BLaER1 (cell line): Measurements from ENCODE around the gene TRIM25.
"Not testable (repeated sequence)": the region's sequence is repeated elsewhere in the genome, so short reads cannot be mapped to it uniquely, and the experiment has no call there.

Experiments
- H3K27ac ChIP-seq: shearing (Covaris generic); formaldehyde crosslinking; 2 replicates; pipeline ENCODE4 v1.8.1; 2022
- H3K27me3 ChIP-seq: shearing (Covaris generic); formaldehyde crosslinking; 2 replicates; pipeline ENCODE4 v1.8.1; 2022
- H3K36me3 ChIP-seq: shearing (Covaris generic); formaldehyde crosslinking; 2 replicates; pipeline ENCODE4 v1.8.1; 2022
- H3K4me1 ChIP-seq: shearing (Covaris generic); formaldehyde crosslinking; 2 replicates; pipeline ENCODE4 v1.8.1; 2022
- H3K4me2 ChIP-seq: shearing (Covaris generic); formaldehyde crosslinking; 2 replicates; pipeline ENCODE4 v1.8.1; 2022
- H3K4me3 ChIP-seq: shearing (Covaris generic); formaldehyde crosslinking; 2 replicates; pipeline ENCODE4 v1.8.1; 2022
- H3K9ac ChIP-seq: shearing (Covaris generic); formaldehyde crosslinking; 2 replicates; pipeline ENCODE4 v1.8.1; 2022
- H3K9me3 ChIP-seq: shearing (Covaris generic); formaldehyde crosslinking; 2 replicates; pipeline ENCODE4 v1.8.1; 2022
- H4K20me1 ChIP-seq: shearing (Covaris generic); formaldehyde crosslinking; 2 replicates; pipeline ENCODE4 v1.8.1; 2022
- Cebpa-rat ChIP-seq: shearing (Covaris generic); IDR thresholded peaks from 2 replicates; pipeline ENCODE4 v1.8.1; 2022

Gene TRIM25

DNA sequence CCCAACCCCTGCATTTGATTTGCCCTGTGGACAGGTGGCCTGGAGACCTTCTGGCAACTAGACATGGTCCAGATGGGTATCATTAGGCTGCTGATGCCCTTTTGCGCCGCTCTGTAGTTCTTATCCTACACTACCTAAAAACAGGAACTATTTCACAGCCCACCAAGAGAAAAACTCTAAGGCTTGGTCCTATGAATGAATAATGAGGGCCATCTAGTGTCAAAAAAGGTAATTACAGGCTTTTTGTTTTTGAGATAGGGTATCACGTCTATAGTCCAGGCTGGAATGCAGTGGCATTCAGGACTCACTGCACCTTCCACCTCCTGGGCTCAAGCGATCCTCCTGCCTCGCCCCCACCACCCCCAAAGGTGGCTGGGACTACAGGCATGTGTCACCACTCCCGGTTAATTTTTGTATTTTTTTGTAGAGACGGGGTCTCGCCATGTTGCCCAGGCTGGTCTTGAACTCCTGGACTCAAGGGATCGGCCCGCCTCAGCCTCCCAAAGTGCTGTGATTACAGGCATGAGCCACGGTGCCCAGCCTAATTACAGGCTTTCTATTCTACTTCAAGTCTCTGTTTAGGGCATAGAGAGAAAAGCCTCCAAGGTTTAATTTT, 26.1 kb upstream of the TRIM25 start:
- H3K9me3 ChIP-seq = peaks cover 16% of the 10 kb centered on the region
- no peak overlapping the region for H3K27ac ChIP-seq
- H3K4me2 ChIP-seq = no peak overlapping the region
- H3K4me3 ChIP-seq = no peak overlapping the region
- no peak for TF ChIP-seq Cebpa-rat
- no peaks in the 10 kb centered on the region for H4K20me1 ChIP-seq
- H3K36me3 ChIP-seq = peaks cover 95% of the 10 kb centered on the region
- H3K4me1 ChIP-seq = no peaks in the 10 kb centered on the region
- H3K9ac ChIP-seq = no peak overlapping the region
- no peaks in the 10 kb centered on the region for H3K27me3 ChIP-seq

DNA sequence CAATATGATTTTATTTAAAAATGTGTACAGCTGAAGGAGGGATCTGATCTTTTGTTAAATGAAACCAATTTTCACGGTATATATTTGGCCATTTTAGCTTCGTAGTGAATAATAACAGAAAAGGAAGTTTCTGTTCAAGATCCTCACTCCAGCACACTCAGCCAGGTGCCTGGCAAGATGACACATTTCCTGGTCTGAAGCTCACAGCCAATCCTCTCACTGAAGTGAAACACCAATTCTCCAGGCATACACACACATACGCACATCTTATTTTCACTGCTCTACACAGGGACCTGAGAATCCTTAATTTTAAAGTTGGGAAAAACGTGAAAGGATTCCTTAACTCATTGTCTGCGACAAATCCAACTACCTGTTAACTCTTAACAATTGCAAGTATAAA, 24.4 kb upstream of the TRIM25 start:
- H3K27ac ChIP-seq, H3K4me2 ChIP-seq, H4K20me1 ChIP-seq, H3K4me3 ChIP-seq, H3K4me1 ChIP-seq, H3K9ac ChIP-seq, H3K27me3 ChIP-seq: not testable (repeated sequence)
- Histone ChIP-seq H3K9me3 (peaks cover 34% of the 10 kb centered on the region), H3K36me3 (peaks cover 95% of the 10 kb centered on the region)

DNA sequence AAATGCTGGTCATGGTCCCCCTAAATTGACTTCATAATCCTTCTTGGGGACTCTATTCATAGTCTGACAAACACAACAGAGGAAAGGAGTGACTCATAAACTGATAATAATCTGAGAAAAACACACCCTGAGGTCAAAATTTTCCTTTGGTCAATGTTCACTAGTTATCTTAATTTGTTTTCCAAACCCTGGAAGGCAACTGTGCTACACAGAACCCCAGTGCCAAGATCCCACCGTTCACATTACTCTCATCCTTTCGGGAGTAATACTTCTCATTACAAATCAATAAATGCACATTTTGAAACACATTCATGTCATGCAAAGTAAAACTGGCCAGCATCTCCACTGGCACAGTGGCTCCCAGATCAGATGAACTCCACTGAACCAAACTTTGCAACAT, 23.8 kb upstream of the TRIM25 start:
- Histone ChIP-seq H4K20me1 (no peaks in the 10 kb centered on the region), H3K4me2 (no peak overlapping the region), H3K9ac (no peak overlapping the region), H3K27ac (no peak overlapping the region), H3K4me1 (no peaks in the 10 kb centered on the region), H3K27me3 (no peaks in the 10 kb centered on the region), H3K4me3 (no peak overlapping the region), H3K9me3 (peaks cover 39% of the 10 kb centered on the region), H3K36me3 (peaks cover 96% of the 10 kb centered on the region)
- no peak for TF ChIP-seq Cebpa-rat

DNA sequence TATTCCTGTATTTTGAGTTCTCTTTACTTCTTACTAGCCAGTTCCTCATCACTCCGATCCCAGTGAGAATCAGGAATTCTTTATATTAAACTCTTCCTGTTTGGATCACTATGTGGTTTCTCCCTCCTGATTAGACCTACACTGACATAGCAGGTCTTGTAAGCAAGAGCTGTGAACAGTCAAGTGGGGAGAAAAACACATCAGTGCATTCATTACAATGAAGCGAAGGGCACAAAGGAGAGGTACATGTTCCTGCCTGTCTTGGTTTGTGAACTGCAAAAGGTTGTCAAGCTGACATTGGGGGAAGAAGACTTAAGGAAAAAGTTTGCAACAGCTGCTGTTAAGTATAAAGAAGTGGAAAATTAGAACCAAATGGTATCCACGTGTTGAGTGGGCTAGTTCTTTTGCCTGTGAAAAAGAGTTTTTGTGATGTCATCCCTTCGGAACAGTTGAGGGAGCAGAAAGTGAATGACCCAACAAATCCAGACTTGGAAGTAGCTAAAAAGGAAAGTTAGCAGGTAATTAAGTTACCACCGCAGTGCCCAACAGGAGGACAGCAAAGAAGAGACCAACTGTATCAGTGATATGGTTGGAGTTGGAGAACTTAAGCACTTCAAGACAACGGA, 23.0 kb upstream of the TRIM25 start:
- Histone ChIP-seq H4K20me1 (no peaks in the 10 kb centered on the region), H3K27ac (no peak overlapping the region), H3K9ac (no peak overlapping the region), H3K36me3 (peaks cover 96% of the 10 kb centered on the region), H3K27me3 (no peaks in the 10 kb centered on the region), H3K9me3 (peaks cover 48% of the 10 kb centered on the region), H3K4me2 (no peak overlapping the region), H3K4me1 (no peaks in the 10 kb centered on the region), H3K4me3 (no peak overlapping the region)
- TF ChIP-seq Cebpa-rat = no peak

DNA sequence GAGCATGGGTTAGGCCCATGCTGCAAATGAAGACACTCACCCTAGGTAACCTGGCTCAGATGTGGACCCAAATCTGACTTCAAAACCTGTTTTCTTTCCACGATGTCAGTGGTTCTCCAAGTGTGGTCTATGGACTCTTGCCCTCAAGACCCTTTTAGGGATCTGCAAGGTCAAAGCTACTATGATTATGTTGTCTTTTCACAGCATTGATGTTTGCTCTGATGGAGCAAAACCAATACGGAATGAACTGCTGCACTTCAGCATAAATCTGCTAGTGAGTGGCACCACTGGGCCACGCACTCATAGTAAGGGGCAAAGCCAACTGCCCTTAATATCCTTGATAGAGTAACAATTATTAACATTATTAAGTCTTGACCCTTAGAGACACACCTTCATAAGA, 21.6 kb upstream of the TRIM25 start:
- Histone ChIP-seq H3K4me2 (no peak overlapping the region), H3K4me3 (no peak overlapping the region), H3K27ac (no peak overlapping the region), H3K4me1 (no peaks in the 10 kb centered on the region), H3K27me3 (no peaks in the 10 kb centered on the region), H3K36me3 (peaks cover 83% of the 10 kb centered on the region), H3K9me3 (peaks cover 62% of the 10 kb centered on the region), H3K9ac (no peak overlapping the region), H4K20me1 (no peaks in the 10 kb centered on the region)
- no peak for TF ChIP-seq Cebpa-rat

DNA sequence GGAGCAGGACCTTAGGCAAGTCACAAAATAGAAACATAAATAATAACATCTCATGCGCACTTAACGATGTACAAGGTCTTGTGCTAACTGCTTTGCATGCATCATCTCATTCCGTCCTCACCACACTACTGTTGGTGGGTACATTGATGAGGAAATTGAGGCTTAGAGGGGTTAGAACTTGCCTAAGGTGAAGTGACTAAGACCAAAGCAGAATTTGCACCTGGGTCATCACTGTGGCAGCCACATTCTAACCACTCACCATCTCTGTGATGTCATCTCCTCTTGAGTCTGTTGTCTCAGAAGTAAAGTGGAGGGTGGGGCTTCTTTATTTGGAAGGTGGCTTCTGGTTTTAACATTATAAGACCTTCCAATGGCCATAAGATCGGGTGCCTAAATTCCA, 20.4 kb upstream of the TRIM25 start:
- H3K9me3 ChIP-seq = peaks cover 73% of the 10 kb centered on the region
- H3K27me3 ChIP-seq = no peaks in the 10 kb centered on the region
- no peak overlapping the region for H3K4me2 ChIP-seq
- no peak overlapping the region for H3K4me3 ChIP-seq
- H3K9ac ChIP-seq = no peak overlapping the region
- peaks cover 74% of the 10 kb centered on the region for H3K36me3 ChIP-seq
- no peak for TF ChIP-seq Cebpa-rat
- H4K20me1 ChIP-seq = no peaks in the 10 kb centered on the region
- H3K4me1 ChIP-seq = no peaks in the 10 kb centered on the region
- H3K27ac ChIP-seq = no peak overlapping the region

DNA sequence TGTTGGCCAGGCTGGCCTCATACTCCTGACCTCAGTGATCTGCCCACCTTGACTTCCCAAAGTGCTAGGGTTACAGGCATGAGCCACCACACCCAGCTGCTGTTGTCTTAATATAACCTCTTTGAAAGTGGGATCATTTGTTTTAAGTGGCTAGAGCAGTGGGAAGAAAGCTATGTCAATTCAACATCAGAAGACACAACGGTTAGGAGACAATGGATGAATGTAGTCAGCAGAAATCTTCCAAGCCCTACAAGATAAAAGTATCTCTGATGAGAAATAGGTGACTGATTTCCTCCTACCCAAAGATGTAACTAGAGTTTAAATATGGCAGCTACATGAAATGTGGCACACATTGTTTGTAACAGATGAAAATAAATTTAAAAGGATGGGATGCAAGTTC, 20.0 kb upstream of the TRIM25 start:
- Histone ChIP-seq H3K27ac (no peak overlapping the region), H3K4me2 (no peak overlapping the region), H3K9ac (no peak overlapping the region), H3K36me3 (peaks cover 70% of the 10 kb centered on the region), H3K4me1 (no peaks in the 10 kb centered on the region), H3K4me3 (no peak overlapping the region), H3K9me3 (peaks cover 78% of the 10 kb centered on the region), H4K20me1 (no peaks in the 10 kb centered on the region), H3K27me3 (no peaks in the 10 kb centered on the region)
- no peak for TF ChIP-seq Cebpa-rat

DNA sequence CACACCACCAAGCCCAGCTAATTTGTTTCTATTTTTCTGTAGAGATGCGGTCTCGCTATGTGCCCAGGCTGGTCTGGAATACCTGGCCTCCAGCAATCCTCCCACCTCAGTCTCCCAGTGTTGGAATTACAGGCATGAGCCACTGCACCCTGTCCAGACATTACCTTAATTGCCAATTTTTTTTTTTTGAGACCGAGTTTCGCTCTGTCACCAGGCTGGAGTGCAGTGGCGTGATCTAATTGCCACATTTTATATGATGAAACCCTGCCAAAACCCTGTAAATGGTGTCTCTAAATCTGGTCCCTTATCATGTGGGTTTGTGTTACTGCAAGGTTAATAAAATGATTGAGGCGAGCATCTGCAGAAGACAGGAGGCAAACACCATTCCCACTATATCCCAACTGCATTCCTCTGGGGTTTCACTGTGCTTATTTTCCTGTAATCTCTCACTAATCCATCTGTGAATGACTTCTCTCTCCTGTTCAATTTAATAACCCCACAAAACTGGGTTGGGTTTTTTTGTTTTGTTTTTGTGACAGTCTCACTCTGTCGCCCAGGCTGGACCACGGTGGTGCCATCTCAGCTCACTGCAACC, 19.4 kb upstream of the TRIM25 start:
- H3K9ac ChIP-seq = no peak overlapping the region
- no peak overlapping the region for H3K27ac ChIP-seq
- H3K27me3 ChIP-seq = no peaks in the 10 kb centered on the region
- H3K36me3 ChIP-seq = peaks cover 65% of the 10 kb centered on the region
- no peak for TF ChIP-seq Cebpa-rat
- H3K4me2 ChIP-seq = no peak overlapping the region
- no peak overlapping the region for H3K4me3 ChIP-seq
- H3K4me1 ChIP-seq = no peaks in the 10 kb centered on the region
- no peaks in the 10 kb centered on the region for H4K20me1 ChIP-seq
- peaks cover 84% of the 10 kb centered on the region for H3K9me3 ChIP-seq

DNA sequence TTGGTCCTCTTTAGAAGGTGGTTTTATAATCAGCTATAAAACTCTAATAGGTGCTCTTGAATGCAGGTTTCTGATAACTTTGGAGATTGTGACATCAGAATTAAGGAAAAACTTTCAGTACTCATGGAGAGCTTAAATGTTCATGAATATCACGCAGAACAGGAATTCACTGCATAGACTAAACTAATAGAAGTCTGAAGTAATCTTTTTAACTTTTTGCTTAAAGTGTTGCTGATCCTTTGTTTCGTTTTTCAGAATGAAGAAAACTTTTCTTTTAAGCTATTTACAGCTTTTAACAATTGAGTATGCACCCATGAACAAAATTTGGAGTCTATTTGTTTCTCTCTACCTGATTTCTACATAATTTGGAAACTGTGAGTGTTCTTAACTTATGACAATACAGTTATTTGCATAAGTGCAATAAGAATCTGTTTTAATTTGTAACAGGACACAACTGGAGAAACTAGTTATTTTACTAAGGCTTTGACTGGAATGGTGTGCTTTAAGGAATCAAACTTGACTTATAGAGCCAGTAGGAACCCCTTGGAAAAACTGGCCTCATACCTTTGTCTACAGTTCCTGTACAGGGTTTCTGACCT, 17.0 kb upstream of the TRIM25 start:
- no peak overlapping the region for H3K4me2 ChIP-seq
- H3K27ac ChIP-seq = no peak overlapping the region
- no peaks in the 10 kb centered on the region for H3K4me1 ChIP-seq
- peaks cover 85% of the 10 kb centered on the region for H3K9me3 ChIP-seq
- no peak for TF ChIP-seq Cebpa-rat
- H3K36me3 ChIP-seq = peaks cover 41% of the 10 kb centered on the region
- H4K20me1 ChIP-seq = no peaks in the 10 kb centered on the region
- no peak overlapping the region for H3K4me3 ChIP-seq
- H3K9ac ChIP-seq = no peak overlapping the region
- no peaks in the 10 kb centered on the region for H3K27me3 ChIP-seq

DNA sequence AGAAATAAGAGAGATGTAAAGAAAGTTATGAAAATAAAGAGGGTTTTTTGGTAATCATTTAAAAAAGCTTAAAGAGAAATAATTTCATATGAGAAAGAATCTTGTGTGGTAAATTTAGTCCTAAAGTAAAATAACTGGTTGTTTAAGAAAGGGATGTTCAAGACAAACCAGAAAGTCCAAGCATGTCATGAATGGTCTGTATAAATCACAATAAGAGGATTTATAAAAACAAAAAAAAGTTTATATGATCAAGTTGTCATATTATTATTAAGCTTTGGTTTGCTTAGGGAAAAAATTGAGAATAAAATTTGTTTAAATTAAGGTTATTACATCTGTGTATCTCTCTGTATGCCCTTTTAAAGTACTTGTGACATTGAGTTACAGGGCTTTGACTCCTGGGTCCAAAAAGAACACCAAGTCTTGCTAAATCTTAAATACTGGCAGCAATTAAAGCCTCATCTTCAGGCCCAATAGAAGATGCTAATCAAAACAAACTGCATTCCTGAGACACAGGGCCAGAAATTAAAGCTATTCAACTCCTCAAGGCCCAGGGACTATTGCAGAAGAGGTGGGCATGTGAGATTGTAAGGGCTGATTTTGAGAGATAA, 15.6 kb upstream of the TRIM25 start:
- no peak for TF ChIP-seq Cebpa-rat
- no peak overlapping the region for H3K4me3 ChIP-seq
- H3K9ac ChIP-seq = no peak overlapping the region

More for the DNA sequence above, 15.6 kb upstream of the TRIM25 start:
- Histone ChIP-seq H3K27ac (no peak overlapping the region), H3K4me2 (no peak overlapping the region), H3K4me1 (no peaks in the 10 kb centered on the region), H3K27me3 (no peaks in the 10 kb centered on the region), H4K20me1 (no peaks in the 10 kb centered on the region), H3K9me3 (peaks cover 80% of the 10 kb centered on the region), H3K36me3 (peaks cover 27% of the 10 kb centered on the region)
